Epithelial cell of proximal tubule (primary cell): Measurements from ENCODE around the gene ACTRT2. TPM values are rescaled to one million over a fixed set of nuclear protein-coding genes. Genes with fewer than 3 reads are reported as not detected.

ENCODE experiments used
- DNase-seq: peaks from one replicate; pipeline ENCODE4 v3.0.0-alpha.2; 2011; ENCODE audit warnings: low read depth
- H3K4me3 ChIP-seq: 2 replicates; pipeline ENCODE4 v1.5.1; 2011; ENCODE audit warnings: low read depth, mild to moderate bottlenecking, low read length
- CTCF ChIP-seq: conservative IDR thresholded peaks from 2 replicates; pipeline ENCODE4 v1.5.1; 2012; ENCODE audit warnings: low read depth, mild to moderate bottlenecking, low read length
- total RNA-seq: library from RNA; depleted of rRNA; stranded (reverse); fragments of >200 nt; gene quantifications from 2 replicates; pipeline ENCODE4 v1.2.3, GENCODE V29; 2015

ACTRT2 gene
- total RNA-seq, 1 donor from 2014 or later, result not detected

GRCh38 chr1:3066250-3066711 is 45.0 kb downstream of the ACTRT2 start:
- no peak overlapping the region for H3K4me3 ChIP-seq
- peak; percentile 59 for TF ChIP-seq CTCF
- DNase-seq, result no peak

- no peak for TF ChIP-seq CTCF
- DNase-seq, result no peak
- H3K4me3 ChIP-seq, result no peak overlapping the region
Measured at GRCh38 chr1:3066826-3067225, 45.6 kb downstream of the ACTRT2 start.

- TF ChIP-seq CTCF, result no peak
- H3K4me3 ChIP-seq, result no peak overlapping the region
- no peak for DNase-seq
Measured at GRCh38 chr1:3067301-3067670, 46.0 kb downstream of the ACTRT2 start.

- no peak for TF ChIP-seq CTCF
- no peak overlapping the region for H3K4me3 ChIP-seq
- DNase-seq, result no peak
Measured at GRCh38 chr1:3067671-3068563, 46.6 kb downstream of the ACTRT2 start.

GRCh38 chr1:3068564-3069431 is 47.5 kb downstream of the ACTRT2 start, which contains the start of gene PRDM16:
TSS of gene PRDM16 (plus strand) at chr1:3069203. CDS start at chr1:3069260, 57 bp downstream.
- DNase-seq, result no peak
- H3K4me3 ChIP-seq, result peak within 1 kb of the TSS; percentile 50

More at GRCh38 chr1:3068564-3069431, 47.5 kb downstream of the ACTRT2 start, which contains the start of gene PRDM16:
- TF ChIP-seq CTCF, result no peak
